A549 (cell line): ENCODE results near the gene CLPX. TPM values are rescaled to one million over a fixed set of nuclear protein-coding genes. Genes with fewer than 3 reads are reported as not detected.
A peak's percentile ranks its signal among the peaks of the same experiment; 100 is the strongest.
"Not testable (repeated sequence)": the region's sequence is repeated elsewhere in the genome, so short reads cannot be mapped to it uniquely, and the experiment has no call there.

ENCODE experiments used
- ATAC-seq, 2 experiments: fragments of 200-7000 bp in 1 of 2; fragments of >200 bp in 1 of 2; cut with Nextera tagmentation in 1 of 2; cut with Tn5 transposase in 1 of 2; 3 replicates each; pipeline versions ENCODE4 v1.8.0 to v1.9.1; 2018 to 2020; ENCODE audit warnings: mild to moderate bottlenecking in 1 of 2, moderate library complexity in 1 of 2
- CTCF ChIA-PET: fragments of 300-600 bp; sonication (Branson Sonifier 250); formaldehyde crosslinking; extraction: SDS; loops from one replicate; lab custom pipeline; 2021; ENCODE audit warnings: antibody characterized with exemption, inconsistent platforms; lab: Yijun Ruan, JAX
- POLR2A ChIA-PET: fragments of 350-600 bp; formaldehyde crosslinking; extraction: SDS; loops from one replicate; lab custom pipeline; 2021; ENCODE audit warnings: antibody characterized with exemption, inconsistent platforms; lab: Yijun Ruan, JAX
- DNase-seq, 2 experiments: peaks; one replicate each; pipeline versions ENCODE4 v3.0.0 to v3.0.0-alpha.2; 2011 to 2016; ENCODE audit warnings: low read depth in 1 of 2, low spot score in 1 of 2
- FAIRE-seq: peaks from 2 replicates; lab custom pipeline; 2011; peaks lifted over from hg19 to GRCh38; lab: Jason Lieb, UNC
- H3K27ac ChIP-seq, 2 experiments: fragments of >200 bp; sonication (Bioruptor Twin); formaldehyde crosslinking; 3 replicates each; pipeline ENCODE4 v1.5.1; 2016 to 2017
- H3K4me1 ChIP-seq: fragments of >200 bp; sonication (Bioruptor Twin); formaldehyde crosslinking; 3 replicates; pipeline ENCODE4 v1.6.1; 2016
- H3K4me2 ChIP-seq: fragments of >200 bp; sonication (Bioruptor Twin); formaldehyde crosslinking; 3 replicates; pipeline ENCODE4 v1.6.1; 2016
- H3K4me3 ChIP-seq: fragments of >200 bp; sonication (Bioruptor Twin); formaldehyde crosslinking; 3 replicates; pipeline ENCODE4 v1.5.1; 2016
- H3K9me3 ChIP-seq: fragments of >200 bp; sonication (Bioruptor Twin); formaldehyde crosslinking; 3 replicates; pipeline ENCODE4 v1.6.1; 2016
- CHD2 ChIP-seq: fragments of 150-350 bp; IDR thresholded peaks from 2 replicates; pipeline ENCODE4 v1.6.1; 2014; ENCODE audit warnings: low read length; ENCODE audit not compliant: partially characterized antibody
- EHMT2 ChIP-seq: fragments of 200-600 bp; sonication (generic); IDR thresholded peaks from 2 replicates; pipeline ENCODE4 v1.6.1; 2016; ENCODE audit warnings: antibody characterized with exemption, low read depth, mild to moderate bottlenecking, moderate library complexity
- FOSB ChIP-seq: fragments of 250-450 bp; sonication (Bioruptor Pico); IDR thresholded peaks from 2 replicates; pipeline ENCODE4 v1.5.0; 2020; ENCODE audit warnings: mild to moderate bottlenecking, moderate library complexity
- FOSL2 ChIP-seq, 2 experiments: fragments of 450-650 bp in 1 of 2; fragments of >200 bp in 1 of 2; sonication (Bioruptor Twin) in 1 of 2; formaldehyde crosslinking; IDR thresholded peaks; 2 replicates each; pipeline versions ENCODE4 v1.5.0 to v1.6.1; 2016 to 2020; ENCODE audit warnings: mild to moderate bottlenecking in 1 of 2, moderate library complexity in 1 of 2
- GATA3 ChIP-seq: IDR thresholded peaks from 2 replicates; pipeline ENCODE4 v1.6.1; 2012; ENCODE audit warnings: borderline replicate concordance
- KDM1A ChIP-seq: fragments of 200-600 bp; sonication (generic); IDR thresholded peaks from 2 replicates; pipeline ENCODE4 v1.6.1; 2016; ENCODE audit warnings: low read depth, mild to moderate bottlenecking
- MAZ ChIP-seq: fragments of 150-350 bp; IDR thresholded peaks from 2 replicates; pipeline ENCODE4 v1.6.1; 2014; ENCODE audit warnings: antibody characterized with exemption, low read depth, low read length, borderline replicate concordance
- POLR2AphosphoS2 ChIP-seq: conservative IDR thresholded peaks from 2 replicates; pipeline ENCODE4 v1.6.1; 2012; ENCODE audit warnings: low read length, improper control_type of control experiment, inconsistent platforms
- RAD21 ChIP-seq, 2 experiments: fragments of >200 bp in 1 of 2; sonication (Bioruptor Twin) in 1 of 2; formaldehyde crosslinking in 1 of 2; IDR thresholded peaks in 1 of 2; conservative IDR thresholded peaks in 1 of 2; 2 replicates in 1 of 2; 3 replicates in 1 of 2; pipeline ENCODE4 v1.6.1; 2012 to 2018; ENCODE audit warnings: inconsistent platforms in 1 of 2
- RCOR1 ChIP-seq: fragments of 150-350 bp; IDR thresholded peaks from 2 replicates; pipeline ENCODE4 v1.6.1; 2014; ENCODE audit warnings: antibody characterized with exemption, low read length, low read depth
- SMC3 ChIP-seq: fragments of >200 bp; sonication (Bioruptor Twin); formaldehyde crosslinking; IDR thresholded peaks from 3 replicates; pipeline ENCODE4 v1.6.1; 2018; ENCODE audit warnings: inconsistent platforms
- ZC3H11A ChIP-seq: fragments of 450-650 bp; IDR thresholded peaks from 2 replicates; pipeline ENCODE4 v1.6.1; 2014; ENCODE audit warnings: antibody characterized with exemption, mild to moderate bottlenecking
- ZSCAN20 ChIP-seq: fragments of 250-450 bp; sonication (Bioruptor Pico); IDR thresholded peaks from 2 replicates; pipeline ENCODE4 v1.8.0; 2022; ENCODE audit warnings: mild to moderate bottlenecking, moderate library complexity
- WGBS: methylation state at CpG from one replicate; pipeline ENCODE4 v1.1.6; 2017; ENCODE audit errors: missing lambda C conversion rate; 5-methylcytosine and 5-hydroxymethylcytosine counted together
- polyA plus RNA-seq, 4 experiments: library from polyadenylated mRNA; depleted of rRNA in 3 of 4; stranded (reverse); fragments of >200 nt; fragmentation: RNase III in 1 of 4; extraction: RNeasy Plus Mini Kit Qiagen cat#74134 plus additional on column Dnase treatment in 1 of 4; gene quantifications; 2 replicates in 3 of 4; 3 replicates in 1 of 4; pipeline ENCODE4 v1.2.3, GENCODE V29; 2011 to 2017
- TF ChIP-seq, protein P1 (sequence below): fragments of >200 bp; sonication (Bioruptor Twin); formaldehyde crosslinking; IDR thresholded peaks from 3 replicates; pipeline ENCODE4 v1.5.1; 2016
- TF ChIP-seq, protein P2 (sequence below): IDR thresholded peaks from 2 replicates; pipeline ENCODE4 v1.6.1; 2012; ENCODE audit warnings: low read depth, borderline replicate concordance
- TF ChIP-seq, protein P3 (sequence below): fragments of 250-450 bp; sonication (Bioruptor Pico); IDR thresholded peaks from 2 replicates; pipeline ENCODE4 v1.5.0; 2020; ENCODE audit warnings: low read depth, mild to moderate bottlenecking, moderate library complexity
- TF ChIP-seq, protein P4 (sequence below): IDR thresholded peaks from 2 replicates; pipeline ENCODE4 v1.6.1; 2012

The CLPX gene
- polyA plus RNA-seq, 2 of the 4 experiments (the other 2 are of a cell fraction), result 55.4 to 113 TPM

DNA sequence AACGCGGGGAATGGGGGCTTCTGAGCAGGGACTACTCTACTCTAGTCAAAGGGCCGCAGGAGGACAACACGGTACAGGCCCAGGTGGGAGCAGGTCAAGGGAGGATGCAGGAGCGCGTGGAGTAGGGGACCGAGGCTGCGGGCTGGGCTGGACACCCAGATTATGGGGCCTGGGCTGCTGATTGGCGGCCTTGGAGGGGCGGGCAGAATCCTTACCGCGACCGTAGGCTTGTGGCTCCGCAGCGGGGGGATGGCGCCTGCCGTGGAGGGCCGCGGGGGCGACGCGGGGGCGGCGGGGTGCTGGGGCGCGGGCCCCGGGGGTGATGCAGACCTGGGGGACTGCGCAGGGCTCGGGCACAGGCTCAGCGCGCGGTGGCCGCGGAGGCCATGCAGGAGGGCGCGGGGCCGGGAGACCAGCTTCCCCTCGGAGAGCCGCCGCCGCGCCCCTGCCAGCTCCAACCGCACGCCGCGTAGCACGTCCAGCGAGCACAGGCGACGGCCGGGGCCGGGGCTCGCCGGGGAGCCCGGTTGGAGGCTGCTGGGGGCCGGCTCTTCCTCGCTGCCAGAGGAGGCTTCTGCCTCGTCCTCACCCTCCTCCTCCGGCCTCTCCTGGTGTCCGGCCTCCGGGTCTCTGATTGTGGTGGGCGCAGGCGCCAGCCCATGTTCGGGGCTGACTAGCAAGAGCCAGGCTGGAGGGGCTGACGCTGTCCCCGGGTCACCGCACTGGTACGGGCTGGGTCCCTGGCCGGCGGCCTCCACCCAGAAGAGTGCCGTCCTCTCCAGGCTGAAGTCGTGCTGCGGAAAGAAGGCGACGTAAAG lies 83.0 kb downstream of the CLPX start (continued):
- TF ChIP-seq FOSB, result no peak

DNA sequence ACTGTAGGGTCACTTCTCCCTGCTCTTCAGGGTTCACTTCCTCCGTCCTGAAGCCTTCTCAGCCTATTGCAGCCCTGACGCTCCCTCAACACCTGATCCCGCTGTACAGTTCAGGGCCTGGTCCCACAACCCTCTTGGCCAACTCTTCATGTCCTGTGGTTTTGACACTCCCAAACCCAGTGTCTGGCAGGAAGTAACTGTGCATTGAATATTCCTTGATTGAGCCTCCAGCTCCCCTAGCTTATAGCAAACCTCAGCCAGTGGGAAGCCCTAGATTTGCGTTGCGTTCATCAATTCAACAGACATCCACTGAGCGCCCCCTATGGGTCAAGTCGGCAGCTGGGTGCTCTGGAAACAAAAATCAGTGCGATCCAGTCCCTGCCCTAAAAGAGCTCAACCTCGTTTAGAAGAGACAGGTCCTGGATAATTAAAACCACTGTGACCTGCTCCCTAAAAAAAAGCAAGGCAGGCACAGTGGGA lies 83.7 kb downstream of the CLPX start:
- no peak overlapping the region for H3K4me3 ChIP-seq
- CTCF ChIA-PET, result interaction anchor here (0.6 to 5.7 kb wide), 26 partner anchors 8 to 191 kb away, joined by 3 to 52 read pairs (median 8); partner anchors contain the start of genes KBTBD13, SLC51B and UBAP1L
- WGBS, result 47% methylated on average over 9 of the region's 9 CpGs
- TF ChIP-seq SMC3 (peak; percentile 60; the same call in 2 of the 3 replicates), RAD21 (conservative IDR thresholded peaks at IDR 0.05 in 1 of 2, IDR thresholded peaks at IDR 0.05 in 1 of 2) (peak; percentile 73 to 78), FOSL2 (IDR thresholded peaks at IDR 0.05) (no peak), FOSL2 (CRISPR knock-in tag; IDR thresholded peaks at IDR 0.05) (no peak)
- TF ChIP-seq, protein P1, sequence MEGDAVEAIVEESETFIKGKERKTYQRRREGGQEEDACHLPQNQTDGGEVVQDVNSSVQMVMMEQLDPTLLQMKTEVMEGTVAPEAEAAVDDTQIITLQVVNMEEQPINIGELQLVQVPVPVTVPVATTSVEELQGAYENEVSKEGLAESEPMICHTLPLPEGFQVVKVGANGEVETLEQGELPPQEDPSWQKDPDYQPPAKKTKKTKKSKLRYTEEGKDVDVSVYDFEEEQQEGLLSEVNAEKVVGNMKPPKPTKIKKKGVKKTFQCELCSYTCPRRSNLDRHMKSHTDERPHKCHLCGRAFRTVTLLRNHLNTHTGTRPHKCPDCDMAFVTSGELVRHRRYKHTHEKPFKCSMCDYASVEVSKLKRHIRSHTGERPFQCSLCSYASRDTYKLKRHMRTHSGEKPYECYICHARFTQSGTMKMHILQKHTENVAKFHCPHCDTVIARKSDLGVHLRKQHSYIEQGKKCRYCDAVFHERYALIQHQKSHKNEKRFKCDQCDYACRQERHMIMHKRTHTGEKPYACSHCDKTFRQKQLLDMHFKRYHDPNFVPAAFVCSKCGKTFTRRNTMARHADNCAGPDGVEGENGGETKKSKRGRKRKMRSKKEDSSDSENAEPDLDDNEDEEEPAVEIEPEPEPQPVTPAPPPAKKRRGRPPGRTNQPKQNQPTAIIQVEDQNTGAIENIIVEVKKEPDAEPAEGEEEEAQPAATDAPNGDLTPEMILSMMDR, result peak; percentile 79
- TF ChIP-seq, all 56 proteins: peak for 3
- Histone ChIP-seq H3K4me1 (no peaks in the 10 kb centered on the region), H3K27ac (no peak overlapping the region), H3K9me3 (no peaks in the 10 kb centered on the region), H3K4me2 (no peak overlapping the region)
- POLR2A ChIA-PET, result no interaction called here
- ATAC-seq (peak; percentile 49 to 84; a peak in 3 of 6 replicates), DNase-seq (peak; percentile 65 to 68), FAIRE-seq (no peak)

DNA sequence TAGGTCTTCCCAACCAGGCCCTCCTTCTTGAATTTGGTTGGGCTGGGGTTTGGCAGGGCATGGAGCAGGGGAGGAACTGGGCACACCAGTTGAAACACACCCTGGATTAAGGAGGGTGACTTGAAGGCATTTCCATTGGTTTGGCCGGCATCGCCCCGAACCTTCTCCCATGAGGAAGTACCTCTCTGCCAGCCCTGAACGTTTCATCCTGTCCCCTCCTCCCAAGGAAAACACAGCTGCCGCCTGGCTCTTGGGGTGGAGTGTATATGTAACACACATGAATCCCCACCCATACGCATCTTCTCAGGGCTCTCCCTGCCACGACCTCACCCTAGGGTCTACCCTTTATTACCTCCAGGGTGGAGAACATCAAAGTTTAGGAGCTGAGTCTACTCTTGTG lies 84.7 kb downstream of the CLPX start:
- POLR2A ChIA-PET, result no interaction called here
- Histone ChIP-seq H3K4me3 (no peak overlapping the region), H3K27ac (no peak overlapping the region), H3K4me1 (no peaks in the 10 kb centered on the region)
- FAIRE-seq, result no peak
- no peak for ATAC-seq
- TF ChIP-seq, protein P2, sequence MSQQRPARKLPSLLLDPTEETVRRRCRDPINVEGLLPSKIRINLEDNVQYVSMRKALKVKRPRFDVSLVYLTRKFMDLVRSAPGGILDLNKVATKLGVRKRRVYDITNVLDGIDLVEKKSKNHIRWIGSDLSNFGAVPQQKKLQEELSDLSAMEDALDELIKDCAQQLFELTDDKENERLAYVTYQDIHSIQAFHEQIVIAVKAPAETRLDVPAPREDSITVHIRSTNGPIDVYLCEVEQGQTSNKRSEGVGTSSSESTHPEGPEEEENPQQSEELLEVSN, result no peak
- TF ChIP-seq SMC3, result no peak
- TF ChIP-seq, all 56 proteins: peak for 0
- Histone ChIP-seq H3K9me3 (no peaks in the 10 kb centered on the region), H3K4me2 (no peak overlapping the region)
- no peak for DNase-seq
- CTCF ChIA-PET, result interaction anchor here (1.4 to 5.7 kb wide), 11 partner anchors 10 to 170 kb away, joined by 3 to 52 read pairs (median 23); partner anchors contain the start of genes KBTBD13, SLC51B and UBAP1L
- 89% methylated on average over 7 of the region's 7 CpGs for WGBS

DNA sequence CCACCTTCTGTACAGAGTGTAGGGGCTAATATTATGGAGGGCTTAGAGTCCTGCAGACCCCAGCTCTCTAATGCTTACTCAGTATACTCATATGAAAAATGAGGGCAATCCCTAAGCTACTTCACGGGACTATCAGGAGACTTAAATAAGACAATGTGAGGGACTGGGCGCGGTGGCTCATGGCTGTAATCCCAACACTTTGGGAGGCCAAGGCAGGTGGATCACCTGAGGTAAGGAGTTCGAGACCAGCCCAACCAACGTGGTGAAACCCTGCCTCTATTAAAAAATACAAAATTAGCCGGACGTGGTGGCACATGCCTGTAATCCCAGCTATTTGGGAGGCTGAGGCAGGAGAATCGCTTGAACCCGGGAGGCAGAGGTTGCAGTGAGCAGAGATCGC lies 85.3 kb downstream of the CLPX start:
- H3K27ac ChIP-seq, FAIRE-seq, H3K4me2 ChIP-seq, DNase-seq, H3K9me3 ChIP-seq, H3K4me3 ChIP-seq, POLR2A ChIA-PET, ATAC-seq, H3K4me1 ChIP-seq: not testable (repeated sequence)
- WGBS, result 90% methylated on average over 10 of the region's 10 CpGs
- CTCF ChIA-PET, result interaction anchor here (1.4 to 5.7 kb wide), 5 partner anchors 13 to 66 kb away, joined by 6 to 52 read pairs (median 25); partner anchors contain the start of gene KBTBD13

DNA sequence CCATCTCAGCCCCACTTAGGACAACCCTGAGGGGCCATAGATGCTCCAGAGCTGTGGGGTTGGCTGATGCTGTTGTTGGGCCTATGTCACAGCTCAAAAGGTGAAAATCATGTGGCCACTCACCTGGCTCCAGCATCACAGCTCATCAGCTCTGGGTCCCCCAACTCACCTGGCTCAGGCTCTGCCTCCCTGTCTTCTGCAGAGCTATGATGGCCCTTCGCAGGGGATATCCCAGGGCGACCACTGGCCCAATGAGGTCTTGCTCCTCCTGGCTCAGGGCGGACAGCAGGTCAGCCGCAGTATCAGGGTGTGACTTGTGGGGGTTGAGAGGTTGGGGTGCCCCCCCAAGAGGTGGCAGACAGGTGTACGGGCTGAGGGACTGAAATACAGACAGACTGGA lies 85.8 kb downstream of the CLPX start:
- ChIA-PET CTCF (interaction anchor here (1.4 to 5.7 kb wide), 2 partner anchors 12 to 46 kb away, joined by 6 to 52 read pairs; no protein-coding TSS in a partner anchor), POLR2A (no interaction called here)
- no peak overlapping the region for H3K4me3 ChIP-seq
- no peak overlapping the region for H3K27ac ChIP-seq
- DNase-seq (no peak), ATAC-seq (no peak), FAIRE-seq (no peak)
- H3K4me1 ChIP-seq, result no peaks in the 10 kb centered on the region
- H3K9me3 ChIP-seq, result no peaks in the 10 kb centered on the region
- 90% methylated on average over 5 of the region's 5 CpGs for WGBS
- H3K4me2 ChIP-seq, result no peak overlapping the region
- TF ChIP-seq RCOR1 (no peak), ZC3H11A (no peak), MAZ (no peak), EHMT2 (no peak), CHD2 (no peak), GATA3 (no peak), ZSCAN20 (CRISPR knock-in tag) (no peak), KDM1A (no peak), POLR2AphosphoS2 (no peak), FOSL2 (IDR thresholded peaks at IDR 0.05) (no peak), FOSL2 (CRISPR knock-in tag; IDR thresholded peaks at IDR 0.05) (no peak), RAD21 (conservative IDR thresholded peaks at IDR 0.05 in 1 of 2, IDR thresholded peaks at IDR 0.05 in 1 of 2) (no peak)
- TF ChIP-seq, protein P3, sequence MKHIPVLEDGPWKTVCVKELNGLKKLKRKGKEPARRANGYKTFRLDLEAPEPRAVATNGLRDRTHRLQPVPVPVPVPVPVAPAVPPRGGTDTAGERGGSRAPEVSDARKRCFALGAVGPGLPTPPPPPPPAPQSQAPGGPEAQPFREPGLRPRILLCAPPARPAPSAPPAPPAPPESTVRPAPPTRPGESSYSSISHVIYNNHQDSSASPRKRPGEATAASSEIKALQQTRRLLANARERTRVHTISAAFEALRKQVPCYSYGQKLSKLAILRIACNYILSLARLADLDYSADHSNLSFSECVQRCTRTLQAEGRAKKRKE (CRISPR knock-in tag), result no peak
- TF ChIP-seq, protein P1, result no peak
- TF ChIP-seq, protein P4, sequence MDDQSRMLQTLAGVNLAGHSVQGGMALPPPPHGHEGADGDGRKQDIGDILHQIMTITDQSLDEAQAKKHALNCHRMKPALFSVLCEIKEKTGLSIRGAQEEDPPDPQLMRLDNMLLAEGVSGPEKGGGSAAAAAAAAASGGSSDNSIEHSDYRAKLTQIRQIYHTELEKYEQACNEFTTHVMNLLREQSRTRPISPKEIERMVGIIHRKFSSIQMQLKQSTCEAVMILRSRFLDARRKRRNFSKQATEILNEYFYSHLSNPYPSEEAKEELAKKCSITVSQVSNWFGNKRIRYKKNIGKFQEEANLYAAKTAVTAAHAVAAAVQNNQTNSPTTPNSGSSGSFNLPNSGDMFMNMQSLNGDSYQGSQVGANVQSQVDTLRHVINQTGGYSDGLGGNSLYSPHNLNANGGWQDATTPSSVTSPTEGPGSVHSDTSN, result no peak
